22Rv1 (cell line): Measurements from ENCODE around the gene FADS3.

Source experiments
- CTCF ChIP-seq: fragments of 450-650 bp; IDR thresholded peaks from 2 replicates; pipeline ENCODE4 v1.5.1; 2017; ENCODE audit warnings: mild to moderate bottlenecking
- ZFX ChIP-seq: fragments of 450-650 bp; IDR thresholded peaks from 2 replicates; pipeline ENCODE4 v1.6.1; 2017; ENCODE audit warnings: antibody characterized with exemption, borderline replicate concordance

GRCh38 chr11:61921446-61921845 lies 30.1 kb upstream of the FADS3 start:
- TF ChIP-seq CTCF (no peak), ZFX (no peak)
